ENCODE results near the gene PCDHA6.

DNA sequence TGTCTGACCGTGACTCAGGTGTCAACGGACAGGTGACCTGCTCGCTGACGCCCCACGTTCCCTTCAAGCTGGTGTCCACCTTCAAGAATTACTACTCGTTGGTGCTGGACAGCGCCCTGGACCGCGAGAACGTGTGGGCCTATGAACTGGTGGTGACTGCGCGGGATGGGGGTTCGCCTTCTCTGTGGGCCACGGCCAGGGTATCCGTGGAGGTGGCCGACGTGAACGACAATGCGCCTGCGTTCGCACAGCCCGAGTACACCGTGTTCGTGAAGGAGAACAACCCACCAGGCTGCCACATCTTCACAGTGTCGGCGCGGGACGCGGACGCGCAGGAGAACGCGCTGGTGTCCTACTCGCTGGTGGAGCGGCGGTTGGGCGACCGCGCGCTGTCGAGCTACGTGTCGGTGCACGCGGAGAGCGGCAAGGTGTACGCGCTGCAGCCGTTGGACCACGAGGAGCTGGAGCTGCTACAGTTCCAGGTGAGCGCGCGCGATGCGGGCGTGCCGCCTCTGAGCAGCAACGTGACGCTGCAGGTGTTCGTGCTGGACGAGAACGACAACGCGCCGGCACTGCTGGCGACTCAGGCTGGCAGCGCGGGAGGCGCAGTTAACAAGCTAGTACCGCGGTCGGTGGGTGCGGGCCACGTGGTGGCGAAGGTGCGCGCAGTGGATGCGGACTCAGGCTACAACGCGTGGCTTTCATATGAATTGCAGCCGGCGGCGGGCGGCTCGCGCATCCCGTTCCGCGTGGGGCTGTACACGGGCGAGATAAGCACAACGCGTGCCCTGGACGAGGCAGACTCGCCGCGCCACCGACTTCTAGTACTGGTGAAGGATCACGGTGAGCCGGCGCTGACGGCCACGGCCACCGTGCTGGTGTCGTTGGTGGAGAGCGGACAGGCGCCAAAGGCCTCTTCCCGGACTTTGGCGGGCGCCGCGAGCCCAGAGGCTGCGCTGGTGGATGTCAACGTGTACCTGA is 42.8 kb downstream of the PCDHA6 start:
- no peak for TF ChIP-seq EZH2 (IDR thresholded peaks at IDR 0.05)
- TF ChIP-seq POLR2AphosphoS5 (IDR thresholded peaks at IDR 0.05; ENCODE audit: borderline replicate concordance, low read depth, low read length): no peak
- no peak for TF ChIP-seq FOXP2 (optimal IDR thresholded peaks at IDR 0.05; ENCODE audit: control extremely low read depth, extremely low read length, insufficient read depth)

Measured in SK-N-MC (cell line).